Measurements from ENCODE around the gene DRAM1. TPM values are rescaled to one million over a fixed set of nuclear protein-coding genes. Genes with fewer than 3 reads are reported as not detected.

DRAM1 gene
- 12.0 and 20.1 TPM in 2 replicates for total RNA-seq

GRCh38 chr12:101876861-101877805, at the start of gene DRAM1:
Gene DRAM1, plus strand, starts transcription at chr12:101877580. Its CDS starts 210 bp downstream, at chr12:101877790.

DNA sequence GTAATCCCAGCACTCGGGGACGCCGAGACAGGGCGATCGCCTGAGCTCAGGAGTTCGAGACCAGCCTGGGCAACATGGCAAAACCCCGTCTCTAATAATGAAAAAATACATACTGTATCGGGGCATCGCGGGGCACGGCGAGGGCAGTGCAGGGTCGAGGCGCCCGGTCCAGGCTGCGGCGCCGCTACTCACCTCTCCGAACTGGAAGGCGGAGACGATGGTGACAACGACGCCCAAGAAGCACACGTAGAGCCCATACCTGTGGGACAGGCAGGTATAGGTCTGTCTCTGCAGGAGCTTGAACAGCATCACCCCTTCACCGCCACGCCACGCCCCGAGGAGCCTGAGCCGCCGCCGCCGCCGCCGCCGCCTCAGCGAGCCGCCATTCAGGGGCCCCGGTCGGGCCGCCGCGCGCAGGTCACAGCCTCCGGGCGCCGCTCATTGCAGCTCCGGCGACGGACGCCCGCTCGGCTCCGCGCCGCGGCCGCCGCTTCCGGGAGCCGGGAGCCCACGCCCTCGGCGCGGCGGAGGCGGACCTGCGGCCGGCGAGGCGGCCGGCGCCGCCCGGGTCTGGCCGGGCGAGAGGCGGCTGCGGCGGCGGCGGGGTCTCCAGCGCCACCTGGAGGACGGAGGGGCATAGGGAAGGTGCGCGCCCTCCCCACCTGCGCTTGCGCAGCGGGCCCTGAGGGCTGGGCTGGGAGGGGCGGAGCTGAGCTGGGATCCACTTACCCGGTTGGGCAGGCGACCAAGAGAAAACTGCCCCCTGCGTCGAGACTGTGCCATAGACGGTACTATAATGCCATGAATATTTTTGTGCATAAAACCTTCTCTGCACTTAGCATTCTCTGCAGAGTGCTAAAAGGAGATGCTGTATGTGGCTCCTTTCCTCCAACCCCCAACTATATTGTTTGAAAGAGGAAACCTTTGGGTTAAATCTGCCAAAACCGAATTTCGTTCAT, 46.7 kb upstream of the DRAM1 start, which contains the start of gene GNPTAB:
GNPTAB (minus strand) TSS at position 593 of the 959 bp plus-strand sequence; CDS start at position 309, 284 bp downstream.

Other genes with a start within 250 kb of the DRAM1 start
- gene CHPT1, start 179.9 kb upstream of the DRAM1 start, total RNA-seq, result 27.8 and 44.9 TPM in 2 replicates
- gene SYCP3, start 138.1 kb upstream of the DRAM1 start, total RNA-seq, result 0.12 and 0.13 TPM in 2 replicates
- gene GNPTAB, start 46.6 kb upstream of the DRAM1 start, total RNA-seq, result 29.7 and 30.4 TPM in 2 replicates
- gene WASHC3, start 184.4 kb downstream of the DRAM1 start, total RNA-seq, result 113 and 119 TPM in 2 replicates
- 25.6 and 33.4 TPM in 2 replicates for gene NUP37, start 242.5 kb downstream of the DRAM1 start, total RNA-seq
- gene PARPBP, start 242.6 kb downstream of the DRAM1 start, total RNA-seq, result 7.2 and 9.4 TPM in 2 replicates

Measured in aortic smooth muscle cell (primary cell).